Psoas muscle (tissue), 8 donors: ENCODE results near the gene EVI5L. TPM values are rescaled to one million over a fixed set of nuclear protein-coding genes. Genes with fewer than 3 reads are reported as not detected.
A peak's percentile ranks its signal among the peaks of the same experiment; 100 is the strongest.

Source experiments
- ATAC-seq, 4 donors: fragments of 200-7000 bp; cut with Tn5 transposase; one replicate each; pipeline ENCODE4 v1.9.1; 2020; ENCODE audit warnings: moderate library complexity in 3 of 4, mild to moderate bottlenecking in 2 of 4
- DNase-seq, 2 donors: peaks; one replicate each; pipeline ENCODE4 v3.0.0-alpha.2; 2020
- H3K27ac ChIP-seq: fragments of 200-600 bp; one replicate; pipeline ENCODE4 v1.8.0; 2022
- H3K27me3 ChIP-seq, 3 donors: fragments of 200-600 bp in 1 of 3; one replicate each; pipeline versions ENCODE4 v1.6.1 to v1.8.0; 2013 to 2022; ENCODE audit warnings: low read length in 2 of 3, mild to moderate bottlenecking in 2 of 3, moderate library complexity in 1 of 3; ENCODE audit not compliant: insufficient read depth in 3 of 3
- H3K36me3 ChIP-seq, 2 donors: fragments of 200-600 bp in 1 of 2; one replicate each; pipeline versions ENCODE4 v1.6.1 to v1.8.0; 2013 to 2022; ENCODE audit warnings: low read depth in 1 of 2, mild to moderate bottlenecking in 1 of 2, moderate library complexity in 1 of 2; ENCODE audit not compliant: insufficient read depth in 1 of 2
- H3K4me1 ChIP-seq: fragments of 200-600 bp; one replicate; pipeline ENCODE4 v1.8.0; 2022
- H3K4me3 ChIP-seq: fragments of 200-600 bp; one replicate; pipeline ENCODE4 v1.8.0; 2022; ENCODE audit warnings: mild to moderate bottlenecking
- H3K9me3 ChIP-seq: fragments of 200-600 bp; one replicate; pipeline ENCODE4 v1.8.0; 2022
- WGBS, 3 donors: extraction: QIAGEN DNeasy Blood & Tissue Kit; methylation state at CpG; one replicate each; pipeline versions ENCODE4 v1.1.6 to v1.1.7; 2013; 5-methylcytosine and 5-hydroxymethylcytosine counted together
- intact Hi-C, 2 donors: fragments of 100-400 bp; cut with DNase I; formaldehyde crosslinking; loops; one replicate each; pipeline versions ENCODE4 v1.11.0 to v1.14.2; 2022
- long read RNA-seq, 2 donors: library from polyadenylated mRNA; unstranded; transcript quantifications; one replicate each; pipeline ENCODE4 v2.0.0, GENCODE V29; 2021
- polyA plus RNA-seq, 3 donors: library from polyadenylated mRNA; stranded (reverse); fragments of 200-250 nt; gene quantifications; one replicate each; pipeline ENCODE4 v1.2.3, GENCODE V29; 2013
- total RNA-seq, 4 donors: library from RNA; stranded (reverse); fragmentation: NEBNext Ultra II Directional in 2 of 4; extraction: Animal tissue kit (Norgen Biotek cat#: 25700) in 2 of 4; gene quantifications; one replicate each; pipeline versions ENCODE4 v1.2.1 to v1.2.4, GENCODE V29; 2021 to 2023
- TF ChIP-seq, protein P1 (sequence below): fragments of 200-600 bp; IDR thresholded peaks from one replicate; pipeline ENCODE4 v1.8.0; 2022; ENCODE audit warnings: antibody characterized with exemption
- donor health status: healthy with polysubstance abuse.
- donor health status: DM: no; HTN: no; CAD: no; lungs with moderate emphysema.
- donor health status: Bipolar disorder and iron deficiency.
- donor health status: healthy.
- donor health status: DM: yes; HTN: yes; CAD: no.
- donor health status: DM: no; HTN: no; CAD: no.
- donor health status: DM: no; HTN: no; CAD: no.
- donor health status: DM: yes; HTN: yes; CAD: no.

The EVI5L gene
- total RNA-seq (10 to 100 TPM; 13.9 to 25.9 (median 22.2) TPM), polyA plus RNA-seq (10 to 100 TPM in 2 of 3 donors, 1 to 10 TPM in 1; 5.8 to 10.7 (median 10.0) TPM)
- long read RNA-seq, donor 1, partial matches to known transcripts, result 13 of 33 reads
- long read RNA-seq, donor 1, other reads (novel, unspliced or antisense), result 17 of 33 reads
- long read RNA-seq, donor 2, partial matches to known transcripts, result 15 of 40 reads
- long read RNA-seq, donor 2, other reads (novel, unspliced or antisense), result 23 of 40 reads

DNA sequence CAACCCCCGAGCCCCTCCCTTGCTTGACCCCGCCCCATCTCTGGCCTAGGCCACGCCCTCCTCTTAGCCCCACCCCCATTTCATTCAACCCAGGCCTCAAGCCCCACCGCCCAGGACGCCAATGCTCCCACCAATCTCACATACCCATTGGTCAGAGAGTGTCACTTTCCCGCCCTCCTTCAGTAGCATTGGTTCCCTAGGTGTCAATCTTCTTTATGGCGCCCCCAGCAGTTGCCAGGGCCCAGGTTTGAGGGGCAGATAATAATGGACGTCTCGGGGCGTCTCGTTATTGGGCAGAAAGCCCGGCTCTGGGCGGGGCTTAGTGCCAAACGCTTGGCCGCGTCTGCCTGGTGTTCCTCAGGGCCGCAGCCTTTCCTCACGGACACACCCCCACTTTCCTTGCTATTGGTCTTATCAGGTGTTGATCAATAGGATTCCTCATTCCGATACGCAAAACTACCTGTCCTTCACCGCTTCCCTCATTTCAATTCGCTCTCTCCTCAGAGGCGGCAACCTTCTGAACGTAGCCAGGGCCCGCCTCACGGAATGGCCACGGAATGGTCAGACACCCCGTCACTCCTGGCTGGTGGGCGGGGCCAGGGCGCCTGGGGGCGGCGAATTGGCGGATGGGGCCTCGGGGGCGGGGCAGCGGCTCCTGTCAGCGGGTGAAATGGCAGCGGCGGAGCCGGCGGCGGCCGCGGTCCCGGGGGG, at the start of gene EVI5L:
TSS of gene EVI5L (plus strand) at position 658 of the 711 bp plus-strand sequence. CDS start 16,325 bp downstream, outside the sequence.
- Histone ChIP-seq H3K27ac (peak within 1 kb of the TSS; percentile 13), H3K9me3 (no peaks in the 10 kb centered on the region), H3K27me3 (peaks cover 0 to 13% (median 0%) of the 10 kb centered on the region in 3 donors), H3K4me1 (no peaks in the 10 kb centered on the region), H3K36me3 (no peaks in the 10 kb centered on the region), H3K4me3 (peak within 1 kb of the TSS; percentile 73)
- peak; percentile 99 for DNase-seq
- TF ChIP-seq, protein P1, sequence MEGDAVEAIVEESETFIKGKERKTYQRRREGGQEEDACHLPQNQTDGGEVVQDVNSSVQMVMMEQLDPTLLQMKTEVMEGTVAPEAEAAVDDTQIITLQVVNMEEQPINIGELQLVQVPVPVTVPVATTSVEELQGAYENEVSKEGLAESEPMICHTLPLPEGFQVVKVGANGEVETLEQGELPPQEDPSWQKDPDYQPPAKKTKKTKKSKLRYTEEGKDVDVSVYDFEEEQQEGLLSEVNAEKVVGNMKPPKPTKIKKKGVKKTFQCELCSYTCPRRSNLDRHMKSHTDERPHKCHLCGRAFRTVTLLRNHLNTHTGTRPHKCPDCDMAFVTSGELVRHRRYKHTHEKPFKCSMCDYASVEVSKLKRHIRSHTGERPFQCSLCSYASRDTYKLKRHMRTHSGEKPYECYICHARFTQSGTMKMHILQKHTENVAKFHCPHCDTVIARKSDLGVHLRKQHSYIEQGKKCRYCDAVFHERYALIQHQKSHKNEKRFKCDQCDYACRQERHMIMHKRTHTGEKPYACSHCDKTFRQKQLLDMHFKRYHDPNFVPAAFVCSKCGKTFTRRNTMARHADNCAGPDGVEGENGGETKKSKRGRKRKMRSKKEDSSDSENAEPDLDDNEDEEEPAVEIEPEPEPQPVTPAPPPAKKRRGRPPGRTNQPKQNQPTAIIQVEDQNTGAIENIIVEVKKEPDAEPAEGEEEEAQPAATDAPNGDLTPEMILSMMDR, result no peak
- WGBS, 3 donors, result 0 to 1% (median 1%) methylated on average over 30 to 45 of the region's 45 CpGs
- intact Hi-C loops, result no loop called here
- ATAC-seq, result peak; percentile 91 to 94 (median 92)

DNA sequence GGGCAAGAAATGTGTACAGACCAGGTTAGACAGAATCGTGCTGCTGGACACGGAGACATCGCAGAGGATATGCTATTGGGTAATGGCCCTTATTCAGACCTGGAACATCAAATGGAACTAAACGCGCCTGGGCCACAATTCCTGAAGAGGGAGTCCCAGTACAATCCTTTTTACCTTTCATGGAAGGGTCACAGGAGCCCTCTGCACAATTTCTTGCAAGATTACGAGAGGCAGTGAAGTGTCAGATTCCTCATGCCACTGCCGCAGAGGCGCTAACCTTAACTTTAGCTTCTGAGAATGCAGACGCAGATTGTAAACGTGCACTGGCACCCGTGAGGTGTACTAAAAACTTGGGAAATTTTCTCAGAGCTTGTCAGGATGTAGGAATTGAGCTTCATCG, 48.9 kb upstream of the EVI5L start:
- no peak overlapping the region for H3K4me3 ChIP-seq
- TF ChIP-seq, protein P1, result no peak
- intact Hi-C loops, result no loop called here
- DNase-seq (no peak), ATAC-seq (no peak)
- no peak overlapping the region for H3K27ac ChIP-seq
- no peaks in the 10 kb centered on the region for H3K4me1 ChIP-seq
- peaks cover 0 to 10% (median 2%) of the 10 kb centered on the region in 3 donors for H3K27me3 ChIP-seq
- no peaks in the 10 kb centered on the region for H3K9me3 ChIP-seq
- WGBS, 3 donors, result 26 to 27% (median 27%) methylated on average over 12 of the region's 12 CpGs
- H3K36me3 ChIP-seq, result no peaks in the 10 kb centered on the region

- WGBS, 3 donors, result 20 to 28% (median 21%) methylated on average over 8 of the region's 8 CpGs
Measured at GRCh38 chr19:7783991-7784423, 46.0 kb upstream of the EVI5L start.

GRCh38 chr19:7784856-7785255, 45.2 kb upstream of the EVI5L start:
- TF ChIP-seq, protein P1, result no peak
- intact Hi-C loops, result no loop called here
- Histone ChIP-seq H3K9me3 (no peaks in the 10 kb centered on the region), H3K27ac (no peak overlapping the region), H3K27me3 (peaks cover 0 to 36% (median 2%) of the 10 kb centered on the region in 3 donors), H3K4me3 (no peak overlapping the region), H3K36me3 (no peaks in the 10 kb centered on the region), H3K4me1 (no peaks in the 10 kb centered on the region)
- DNase-seq (no peak), ATAC-seq (no peak)

More at GRCh38 chr19:7783991-7784423, 46.0 kb upstream of the EVI5L start:
- H3K36me3 ChIP-seq, result no peaks in the 10 kb centered on the region
- no peak for ATAC-seq
- no peak overlapping the region for H3K4me3 ChIP-seq
- peaks cover 0 to 27% (median 2%) of the 10 kb centered on the region in 3 donors for H3K27me3 ChIP-seq
- no peaks in the 10 kb centered on the region for H3K4me1 ChIP-seq
- TF ChIP-seq, protein P1, result no peak
- H3K27ac ChIP-seq, result no peak overlapping the region
- intact Hi-C loops, result no loop called here
- no peak for DNase-seq
- no peaks in the 10 kb centered on the region for H3K9me3 ChIP-seq
